Measurements from ENCODE around the gene RBM26.
"Not testable (repeated sequence)": the region's sequence is repeated elsewhere in the genome, so short reads cannot be mapped to it uniquely, and the experiment has no call there.

RBM26 gene

GRCh38 chr13:79279735-79280134 is 126.3 kb downstream of the RBM26 start:
- not testable (repeated sequence) for DNase-seq (ENCODE audit: low read depth in 2 of 2)

- DNase-seq (ENCODE audit: low read depth in 2 of 2) = no peak
Observed at GRCh38 chr13:79273045-79273444, 133.0 kb downstream of the RBM26 start.

- DNase-seq (ENCODE audit: low read depth in 2 of 2) = no peak
Observed at GRCh38 chr13:79271616-79272015, 134.4 kb downstream of the RBM26 start.

- DNase-seq (ENCODE audit: low read depth in 2 of 2) = no peak
Observed at GRCh38 chr13:79270859-79271258, 135.2 kb downstream of the RBM26 start.
